Measurements from ENCODE around the gene EPHA10.
"Not testable (repeated sequence)": the region's sequence is repeated elsewhere in the genome, so short reads cannot be mapped to it uniquely, and the experiment has no call there.

EPHA10 gene

DNA sequence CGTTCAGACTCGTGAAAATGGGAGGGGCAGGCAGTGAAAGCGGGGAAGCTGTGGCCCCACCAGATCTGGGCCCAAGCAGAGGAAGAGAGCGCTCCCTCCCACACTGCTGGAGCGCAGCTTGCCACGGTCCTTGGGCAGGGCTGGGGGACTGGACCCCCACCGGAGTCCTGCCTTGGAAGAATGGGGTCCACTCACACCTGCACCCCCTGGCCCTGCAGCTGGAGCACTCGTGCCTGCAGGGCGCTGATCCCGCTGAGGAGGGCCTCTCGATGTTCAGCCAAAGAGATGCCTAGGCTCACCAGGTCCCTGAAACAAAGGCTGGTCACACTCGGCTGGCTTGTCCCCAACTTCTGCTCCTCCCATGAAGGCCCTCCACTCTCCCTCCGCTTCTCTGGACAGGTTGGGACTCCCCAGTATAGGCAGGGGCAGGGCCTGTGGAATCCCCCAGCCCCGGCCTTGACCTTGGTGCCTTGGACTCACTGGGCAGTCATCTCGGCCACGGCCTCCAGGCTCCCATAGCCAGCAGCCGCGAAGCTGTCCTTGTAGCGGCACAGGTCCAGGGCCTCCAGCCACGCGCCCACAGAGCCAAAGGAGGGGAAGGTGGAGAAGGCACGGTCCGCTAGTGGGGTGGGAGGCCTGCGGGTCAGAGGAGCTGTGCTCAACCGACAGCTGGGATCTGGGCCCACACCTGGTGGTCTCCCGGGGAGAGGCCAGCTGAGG lies 46.6 kb downstream of the EPHA10 start:
- DNase-seq (ENCODE audit: low read depth in 4 of 4, low spot score in 1 of 4), result no peak

DNA sequence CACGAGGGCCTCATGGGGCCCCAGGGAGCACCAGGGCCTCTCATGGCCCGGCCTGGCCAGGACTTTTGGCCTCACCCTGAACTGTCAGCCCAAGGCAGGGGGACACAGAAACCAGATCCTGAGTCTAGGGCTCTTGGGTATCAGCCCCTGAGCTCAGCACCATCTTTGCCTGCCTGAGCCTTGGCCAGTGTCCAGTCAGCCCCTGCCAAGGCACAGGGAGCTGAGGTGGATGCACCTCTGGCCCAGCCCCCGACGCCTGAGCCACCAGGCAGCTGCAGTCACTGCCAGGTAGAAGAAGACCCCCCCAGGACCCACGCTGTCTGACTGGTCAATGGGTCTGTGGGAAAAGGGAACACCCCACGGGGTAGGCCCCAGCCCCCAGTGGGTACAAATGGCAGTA lies 47.3 kb downstream of the EPHA10 start:
- no peak for DNase-seq (ENCODE audit: low read depth in 4 of 4, low spot score in 1 of 4)

DNA sequence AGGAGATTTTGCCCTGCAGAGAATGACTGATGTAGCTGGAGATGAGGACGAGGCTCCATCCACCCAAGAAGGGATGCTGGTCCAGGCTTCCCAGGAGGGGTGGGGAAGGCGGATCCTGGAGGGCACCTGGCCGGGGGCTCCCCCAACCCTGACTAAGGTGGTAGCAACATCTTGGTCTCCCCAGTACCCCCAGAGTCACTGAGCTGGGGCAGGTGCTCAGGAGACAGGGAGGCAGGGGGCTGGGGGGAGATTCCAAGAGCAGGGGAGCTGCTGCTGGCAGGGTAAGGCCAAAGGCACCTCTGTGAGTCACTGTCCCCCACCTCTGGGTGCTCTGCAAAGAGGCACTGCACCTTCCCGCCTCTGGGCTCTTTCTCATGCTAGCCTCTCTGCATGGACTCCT lies 48.6 kb downstream of the EPHA10 start:
- DNase-seq (ENCODE audit: low read depth in 4 of 4, low spot score in 1 of 4), result no peak

DNA sequence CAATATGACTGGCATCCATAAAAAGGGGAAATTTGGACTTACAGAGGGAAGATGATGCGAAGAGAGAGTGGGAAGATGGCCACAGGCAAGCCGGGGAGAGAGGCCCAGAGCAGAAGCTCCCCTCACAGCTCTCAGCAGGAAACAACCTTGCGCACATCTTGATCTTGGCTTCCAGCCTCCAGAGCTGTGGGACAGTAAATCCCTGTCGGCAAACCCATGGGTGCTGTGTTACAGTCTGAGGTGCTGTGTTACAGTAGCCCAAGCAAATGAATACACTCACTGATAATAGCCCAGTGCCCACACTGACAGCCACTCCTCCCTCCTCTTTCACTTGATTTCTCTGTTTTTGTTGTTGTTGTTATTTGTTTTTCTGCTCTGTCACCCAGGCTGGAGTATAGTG lies 50.2 kb downstream of the EPHA10 start:
- no peak for DNase-seq (ENCODE audit: low read depth in 4 of 4, low spot score in 1 of 4)

DNA sequence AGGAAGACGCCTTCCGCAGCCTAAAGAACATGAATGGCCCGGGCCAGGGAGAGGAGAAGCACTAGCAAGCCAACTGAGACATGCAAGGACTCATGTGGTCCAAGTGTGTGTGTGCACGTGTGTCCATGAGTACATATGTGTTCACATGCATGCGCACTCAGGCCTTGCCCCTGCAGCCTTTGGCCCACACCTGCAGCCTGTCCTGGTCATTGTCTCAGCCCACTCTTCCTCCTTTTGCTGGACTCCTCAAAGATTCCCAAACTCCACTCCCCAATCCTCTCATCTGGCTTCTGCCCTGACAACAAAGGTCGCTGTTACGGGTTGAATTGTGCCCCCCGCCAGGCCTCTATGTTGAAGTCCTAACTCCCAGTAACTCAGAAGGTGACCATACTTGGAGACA lies 50.7 kb downstream of the EPHA10 start:
- DNase-seq (ENCODE audit: low read depth in 4 of 4, low spot score in 1 of 4), result no peak

DNA sequence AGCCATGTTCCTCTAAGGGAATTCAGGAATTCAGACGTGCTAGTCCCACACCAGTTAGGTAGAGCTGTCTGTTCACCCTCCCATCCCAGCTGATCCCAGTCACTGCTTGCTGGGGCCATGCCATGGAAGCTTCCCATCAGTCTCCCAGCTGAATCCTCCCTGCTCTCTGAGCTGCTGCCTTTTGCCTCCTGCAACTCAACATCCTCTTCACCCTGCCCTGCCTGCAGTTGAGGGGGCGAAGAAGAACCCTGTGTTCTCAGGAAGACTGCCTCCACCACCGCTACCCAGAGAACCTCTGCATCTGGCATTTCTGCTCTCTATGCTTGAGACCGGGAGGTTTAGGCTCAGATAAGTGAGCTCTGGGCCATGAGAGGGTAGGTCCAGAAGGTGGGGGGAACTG lies 56.4 kb downstream of the EPHA10 start:
- no peak for DNase-seq (ENCODE audit: low read depth in 4 of 4, low spot score in 1 of 4)

DNA sequence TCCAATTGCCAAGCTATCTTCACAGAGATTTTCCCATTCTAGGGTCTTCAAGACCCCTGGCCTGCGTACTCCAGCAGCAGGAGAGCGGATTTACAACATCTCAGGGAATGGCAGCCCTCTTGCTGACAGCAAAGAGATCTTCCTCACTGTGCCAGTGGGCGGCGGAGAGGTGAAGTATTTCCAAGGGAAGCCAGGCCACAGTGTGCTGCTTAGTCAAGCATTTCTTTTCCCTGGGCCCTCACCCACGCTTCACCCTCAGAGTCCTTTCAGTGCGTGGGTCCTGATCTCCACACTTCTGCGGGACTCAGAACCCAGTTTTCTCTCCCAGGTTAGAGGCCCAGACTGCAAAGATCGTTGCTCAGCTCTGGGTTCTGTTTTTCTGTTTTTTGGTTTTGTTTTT lies 59.5 kb downstream of the EPHA10 start:
- DNase-seq (ENCODE audit: low read depth in 4 of 4, low spot score in 1 of 4), result no peak

DNA sequence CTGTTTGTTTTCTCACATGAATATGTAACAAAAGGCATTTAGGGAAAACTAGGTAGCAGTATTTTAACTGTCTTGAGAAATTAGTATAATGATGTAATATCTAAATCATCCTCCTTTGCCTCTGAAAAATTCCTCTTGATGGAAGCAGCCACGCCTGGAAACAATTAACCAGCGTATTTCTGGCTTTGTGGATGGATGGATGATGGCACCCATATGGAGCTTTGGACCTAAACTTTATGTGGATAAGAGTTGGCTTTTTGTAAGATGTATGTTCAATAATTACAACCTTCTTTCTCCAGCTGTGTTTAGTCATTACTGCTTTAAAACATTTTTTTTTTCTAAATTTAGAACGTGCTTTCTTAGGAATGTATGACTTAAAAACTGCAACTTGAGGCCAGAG lies 60.0 kb downstream of the EPHA10 start:
- no peak for DNase-seq (ENCODE audit: low read depth in 4 of 4, low spot score in 1 of 4)

DNA sequence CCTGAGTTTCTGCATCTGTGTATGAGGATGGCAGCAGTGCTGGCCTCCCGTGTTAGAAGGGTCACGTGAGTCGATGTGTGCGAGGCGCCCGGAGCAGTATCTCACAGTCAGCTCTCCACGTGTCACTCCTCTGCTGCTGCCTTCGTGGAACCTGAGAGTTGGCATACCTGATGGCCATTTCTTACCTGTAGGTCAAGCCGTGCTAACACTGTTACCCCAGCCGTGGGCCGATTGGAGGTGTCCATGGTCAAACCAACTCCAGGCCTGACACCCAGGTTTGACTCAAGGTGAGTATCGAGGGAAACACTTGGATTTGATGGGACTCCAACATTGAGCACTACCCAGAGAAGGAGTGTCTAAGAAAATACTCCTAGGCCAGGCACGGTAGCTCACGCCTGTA lies 61.9 kb downstream of the EPHA10 start:
- no peak for DNase-seq (ENCODE audit: low read depth in 4 of 4, low spot score in 1 of 4)

DNA sequence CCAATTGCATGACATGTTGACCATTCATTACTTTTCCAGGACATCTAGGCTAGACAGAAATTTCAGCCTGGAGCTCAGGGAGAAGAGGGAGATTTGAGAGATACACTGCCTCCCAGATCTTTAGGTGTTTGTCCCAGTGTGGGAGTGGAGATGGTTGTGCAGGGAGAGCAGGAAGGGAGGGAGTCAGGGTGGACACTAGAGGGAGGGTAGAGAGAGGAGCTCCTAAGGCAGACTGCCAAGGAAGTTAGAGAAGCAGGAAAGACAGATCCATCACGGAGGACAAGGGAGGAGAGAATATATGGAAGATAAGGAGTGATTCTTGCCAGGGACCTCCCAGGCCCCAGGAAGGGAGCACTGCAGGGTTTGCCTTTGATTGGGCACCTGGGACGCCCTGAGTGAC lies 63.9 kb downstream of the EPHA10 start:
- DNase-seq (ENCODE audit: low read depth in 4 of 4, low spot score in 1 of 4), result no peak

DNA sequence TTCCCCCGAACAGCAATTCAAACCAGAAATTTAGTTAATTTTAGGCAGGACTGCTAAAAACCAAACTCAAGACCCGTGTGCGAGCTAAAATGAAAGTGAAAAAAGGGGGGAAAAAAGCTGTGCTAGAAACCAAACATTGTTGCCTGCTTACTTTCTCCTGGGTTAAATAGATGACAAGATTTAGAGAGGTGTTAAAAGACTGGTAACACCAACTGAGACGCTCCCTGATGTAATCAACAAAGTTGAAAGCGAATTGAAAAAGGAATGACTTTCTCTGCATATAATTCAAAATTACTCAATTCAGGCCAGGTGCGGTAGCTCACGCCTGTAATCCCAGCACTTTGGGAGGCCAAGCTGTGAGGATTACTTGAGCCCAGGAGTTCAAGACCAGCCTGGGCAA lies 65.8 kb downstream of the EPHA10 start:
- no peak for DNase-seq (ENCODE audit: low read depth in 4 of 4, low spot score in 1 of 4)

DNA sequence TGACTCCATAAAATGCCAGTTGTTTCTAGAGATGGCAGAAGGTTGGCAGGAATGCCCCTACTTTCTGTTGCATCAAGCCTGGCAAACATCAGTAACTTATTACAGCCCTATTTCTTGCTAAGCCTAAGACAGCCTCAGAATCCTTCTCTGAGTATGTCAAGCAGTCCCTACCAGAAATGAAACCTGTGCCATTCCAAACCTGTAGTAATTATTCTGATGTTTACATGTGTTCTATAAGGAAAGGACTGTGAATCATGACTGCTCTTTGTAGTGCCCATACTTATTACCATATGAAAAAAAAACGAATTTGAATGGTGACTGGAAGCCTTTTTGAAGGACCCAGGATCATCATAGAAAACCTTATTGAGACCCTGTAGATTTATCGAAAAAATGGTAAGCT lies 67.2 kb downstream of the EPHA10 start:
- DNase-seq (ENCODE audit: low read depth in 4 of 4, low spot score in 1 of 4), result no peak

DNA sequence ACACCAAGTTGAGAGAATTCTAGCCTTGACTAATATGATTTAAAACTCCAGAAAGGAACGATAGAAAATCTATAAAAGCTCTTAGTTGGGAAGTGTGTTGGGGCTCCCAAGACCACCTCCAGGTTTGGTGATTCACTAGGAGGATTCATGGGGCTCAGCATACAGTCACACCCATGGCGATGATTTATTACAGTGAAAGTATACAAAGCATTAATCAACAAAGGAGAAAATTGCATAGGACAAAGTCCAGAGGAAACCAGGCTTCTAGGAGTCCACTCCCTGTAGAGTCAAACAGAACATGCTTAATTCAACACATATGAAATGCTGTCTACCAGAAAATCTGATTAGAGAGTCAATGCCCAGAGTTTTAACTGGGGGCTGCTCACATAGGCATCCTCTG lies 67.8 kb downstream of the EPHA10 start:
- no peak for DNase-seq (ENCODE audit: low read depth in 4 of 4, low spot score in 1 of 4)

DNA sequence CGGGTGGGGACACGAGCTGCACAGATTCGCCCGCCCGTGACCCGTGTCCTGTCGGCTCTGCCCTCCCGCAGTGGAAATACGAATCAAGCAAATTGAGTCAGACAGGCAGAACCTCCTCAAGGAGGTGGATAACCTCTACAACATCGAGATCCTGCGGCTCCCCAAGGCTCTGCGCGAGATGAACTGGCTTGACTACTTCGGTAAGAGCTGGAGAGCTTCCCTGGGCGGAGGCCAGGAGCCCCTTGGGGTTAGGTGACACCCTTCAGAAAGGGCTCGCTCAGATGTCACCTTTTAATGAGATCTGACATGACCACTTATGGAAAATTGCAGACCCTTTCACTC lies 72.1 kb downstream of the EPHA10 start:
- DNase-seq (ENCODE audit: low read depth in 4 of 4, low spot score in 1 of 4), result no peak

DNA sequence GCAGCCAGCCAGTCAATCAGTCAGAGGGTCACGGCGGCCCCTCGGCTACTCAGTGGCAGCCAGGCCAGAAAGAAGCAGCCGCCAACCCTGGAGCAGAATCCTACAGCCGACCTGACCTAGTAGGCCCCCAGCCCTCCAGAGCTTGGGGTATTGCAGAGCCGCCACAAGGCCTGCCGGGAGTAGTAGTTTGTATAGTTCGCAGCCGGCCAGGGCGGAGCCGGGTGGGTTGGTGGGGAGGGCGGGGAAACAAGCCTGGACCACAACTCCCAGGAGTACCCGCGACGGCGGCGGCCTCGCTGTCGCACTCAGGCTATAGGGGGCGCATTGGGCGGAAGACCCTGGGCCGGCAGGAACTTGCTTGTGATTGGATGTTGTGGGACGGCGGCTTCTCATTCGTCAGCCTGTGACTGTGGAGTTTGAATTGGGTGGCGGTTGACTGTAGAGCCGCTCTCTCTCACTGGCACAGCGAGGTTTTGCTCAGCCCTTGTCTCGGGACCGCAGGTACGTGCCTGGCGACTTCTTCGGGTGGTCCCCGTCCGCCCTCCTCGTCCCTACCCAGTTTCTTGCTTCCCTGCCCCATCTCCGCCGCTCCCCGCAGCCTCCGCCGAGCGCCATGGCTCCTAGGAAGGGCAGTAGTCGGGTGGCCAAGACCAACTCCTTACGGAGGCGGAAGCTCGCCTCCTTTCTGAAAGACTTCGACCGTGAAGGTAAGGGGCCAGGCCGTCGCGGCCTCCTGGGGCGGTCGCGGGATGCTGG lies 72.7 kb downstream of the EPHA10 start, which contains the start of gene CDCA8:
CDCA8 (plus strand) TSS at position 439 of the 756 bp plus-strand sequence; CDS start at position 614, 175 bp downstream.
- peak; percentile 95 to 99 (median 98) for DNase-seq (ENCODE audit: low read depth in 4 of 4, low spot score in 1 of 4)

DNA sequence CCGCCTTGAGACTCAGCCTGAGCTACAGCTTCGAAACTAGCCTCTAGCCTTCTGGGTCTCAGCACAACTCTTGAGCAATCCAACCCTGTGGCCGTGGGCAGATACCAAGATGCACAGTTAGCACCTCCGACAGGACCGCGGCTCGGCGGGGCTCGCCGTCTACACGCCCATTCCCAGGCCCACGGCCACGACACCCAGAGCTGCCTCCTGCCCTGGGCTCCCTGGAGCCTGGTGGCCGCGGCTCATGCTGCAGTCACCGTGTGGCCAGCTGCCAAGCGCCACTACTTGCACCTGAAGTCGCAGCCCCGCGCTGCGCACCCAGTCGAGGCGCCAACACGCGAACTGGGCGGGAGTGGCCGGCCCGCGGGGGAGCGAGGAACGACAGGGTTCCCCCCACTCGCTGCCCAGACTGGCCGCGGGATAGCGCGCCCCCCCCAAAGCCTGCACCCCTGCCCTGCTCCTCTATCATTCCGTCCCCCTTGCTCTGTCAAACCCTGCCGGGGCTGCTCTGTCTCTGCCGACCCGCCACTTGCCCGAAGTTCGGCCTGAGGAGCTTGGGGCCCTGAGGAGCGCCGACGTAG lies 73.3 kb downstream of the EPHA10 start:
- DNase-seq (ENCODE audit: low read depth in 4 of 4, low spot score in 1 of 4), result peak in 1 of 4 experiments; percentile 1

DNA sequence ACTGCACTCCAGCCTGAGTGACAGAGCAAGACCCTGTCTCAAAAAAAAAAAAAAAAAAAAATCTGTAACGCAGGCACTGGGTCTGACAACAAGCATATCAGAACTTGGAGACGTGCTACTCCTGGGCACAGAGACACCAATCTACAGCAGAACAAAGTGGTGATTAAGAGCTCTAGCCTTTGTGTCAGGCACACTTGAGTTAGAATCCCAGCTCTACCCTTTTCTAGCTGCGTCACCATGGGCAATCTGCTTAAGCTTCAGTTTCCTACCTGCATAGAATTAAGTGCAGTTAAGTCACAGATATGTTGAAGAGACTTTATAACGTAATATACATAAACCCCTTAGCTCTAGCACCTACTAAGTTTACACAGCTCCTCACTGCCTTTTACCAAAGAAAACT lies 76.0 kb downstream of the EPHA10 start:
- DNase-seq (ENCODE audit: low read depth in 4 of 4, low spot score in 1 of 4), result no peak

DNA sequence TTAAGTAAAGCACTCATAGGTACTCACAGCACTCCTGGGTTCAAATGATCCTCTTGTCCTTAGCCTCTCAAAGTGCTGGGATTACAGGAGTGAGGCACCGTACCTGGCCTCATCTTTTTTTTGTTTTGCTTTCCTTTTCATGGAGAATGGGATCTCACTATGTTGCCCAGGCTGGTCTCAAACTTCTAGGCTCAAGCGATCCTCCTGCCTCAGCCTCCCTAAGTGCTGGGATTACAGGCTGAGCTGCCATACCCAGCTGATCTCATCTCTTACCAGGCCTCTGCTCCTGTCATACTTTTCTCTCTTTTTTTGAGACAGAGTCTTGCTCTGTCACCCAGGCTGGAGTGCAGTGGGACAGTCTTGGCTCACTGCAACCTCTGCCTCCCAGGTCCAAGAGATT lies 77.2 kb downstream of the EPHA10 start:
- not testable (repeated sequence) for DNase-seq (ENCODE audit: low read depth in 4 of 4, low spot score in 1 of 4)

DNA sequence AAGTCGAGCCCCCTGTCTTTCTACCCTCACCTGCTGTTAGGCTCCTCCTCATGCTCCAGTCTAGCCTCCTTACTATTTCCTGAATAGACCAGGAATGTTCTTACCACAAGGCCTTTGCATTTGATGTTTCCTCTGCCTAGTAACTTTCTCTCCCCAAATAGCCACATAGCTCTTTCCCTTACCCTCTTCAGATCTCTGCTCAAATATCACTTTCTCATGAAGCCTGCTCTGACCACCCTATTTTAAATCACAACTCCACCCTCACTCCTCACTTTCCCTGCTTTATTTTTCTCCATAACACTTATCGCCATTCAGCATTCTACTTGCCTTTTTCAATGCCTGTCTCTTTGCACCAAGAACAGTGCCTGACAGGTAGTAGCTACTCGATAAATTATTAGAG lies 79.2 kb downstream of the EPHA10 start:
- no peak for DNase-seq (ENCODE audit: low read depth in 4 of 4, low spot score in 1 of 4)

DNA sequence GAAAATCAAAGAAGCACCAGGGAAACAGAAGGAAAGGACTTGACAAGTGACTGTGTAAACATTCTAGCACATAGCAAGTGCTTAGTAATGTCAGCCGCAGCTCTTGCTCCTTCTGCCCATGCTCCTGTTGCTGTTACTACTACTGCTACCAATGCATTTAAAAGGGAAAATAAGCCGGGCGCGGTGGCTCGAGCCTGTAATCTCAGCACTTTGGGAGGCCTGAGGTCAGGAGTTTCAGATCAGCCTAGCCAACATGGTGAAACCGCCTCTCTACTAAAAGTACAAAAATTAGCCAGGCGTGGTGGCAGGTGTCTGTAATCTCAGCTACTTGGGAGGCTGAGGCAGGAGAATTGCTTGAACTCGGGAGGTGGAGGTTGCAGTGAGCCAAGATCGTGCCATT lies 80.7 kb downstream of the EPHA10 start:
- not testable (repeated sequence) for DNase-seq (ENCODE audit: low read depth in 4 of 4, low spot score in 1 of 4)

DNA sequence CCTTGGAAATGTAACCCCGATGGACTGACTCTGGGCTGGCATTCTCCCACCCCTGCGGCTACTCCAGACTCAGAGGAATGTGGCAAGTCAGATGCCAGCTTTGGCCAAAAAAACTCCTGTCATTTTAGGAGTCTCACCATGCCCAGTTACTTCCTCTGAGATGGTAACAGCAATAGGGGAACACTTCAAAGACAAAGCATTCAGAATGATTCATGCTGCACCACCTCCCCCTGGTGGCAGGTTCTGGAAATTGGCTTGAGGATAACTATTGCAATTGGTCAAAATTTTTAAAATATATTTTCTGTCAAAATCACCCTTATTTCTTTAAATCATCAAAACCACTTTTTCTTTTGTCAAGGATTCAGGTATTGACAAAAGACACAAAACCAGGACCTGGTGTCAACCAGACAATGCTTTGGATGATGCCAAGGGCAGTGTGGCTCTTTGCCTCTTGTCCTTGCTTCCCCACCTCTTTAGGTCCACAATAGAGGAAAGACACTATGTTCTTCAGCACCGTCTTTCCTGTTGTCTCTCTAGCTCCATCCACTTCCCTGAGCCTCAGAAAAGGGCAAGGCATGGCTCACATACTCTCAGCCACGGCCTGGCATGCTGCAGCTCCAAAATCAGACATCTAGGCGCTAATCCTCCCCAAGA lies 82.5 kb downstream of the EPHA10 start:
- peak; percentile 59 to 69 (median 59) for DNase-seq (ENCODE audit: low read depth in 4 of 4, low spot score in 1 of 4)

DNA sequence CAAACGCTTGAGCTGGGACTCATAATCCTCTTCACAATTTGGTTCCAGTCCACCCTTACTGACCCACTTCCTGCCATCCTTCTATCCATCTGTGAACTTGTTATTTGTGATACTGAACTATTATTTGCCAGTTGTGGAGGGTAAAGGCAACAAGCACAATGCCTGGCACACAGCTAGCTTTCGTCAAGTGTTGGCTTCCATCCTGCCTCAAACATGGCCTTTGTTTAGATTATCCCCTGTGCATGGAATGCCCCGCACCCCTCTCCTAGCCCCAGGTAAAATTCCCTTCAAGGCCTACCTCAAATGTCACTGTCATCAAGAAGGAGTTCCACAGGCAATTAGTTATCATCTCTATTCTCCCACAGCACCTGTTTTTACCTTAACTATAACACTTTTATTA lies 84.0 kb downstream of the EPHA10 start:
- DNase-seq (ENCODE audit: low read depth in 4 of 4, low spot score in 1 of 4), result no peak

Data from stimulated activated CD4-positive, alpha-beta T cell treated with anti-CD3 and anti-CD28 coated beads, Interleukin-1b, Interleukin-23, amount 100 ng/mL, for 24 hours (primary cell).